Measurements from ENCODE around the gene RUFY3.

Gene RUFY3

GRCh38 chr4:70772929-70773555, 51.3 kb downstream of the RUFY3 start:
- H3K27ac ChIP-seq, result no peak overlapping the region
- TF ChIP-seq ZFX (IDR thresholded peaks at IDR 0.05) (no peak), CTCF (conservative IDR thresholded peaks at IDR 0.05) (no peak)

- H3K27ac ChIP-seq, result peak overlapping the region; percentile 23; the same call in 1 of the 2 replicates
- TF ChIP-seq ZFX (IDR thresholded peaks at IDR 0.05) (no peak), CTCF (conservative IDR thresholded peaks at IDR 0.05) (no peak)
Observed at GRCh38 chr4:70778888-70779422, 57.2 kb downstream of the RUFY3 start.

- TF ChIP-seq CTCF (conservative IDR thresholded peaks at IDR 0.05) (no peak), ZFX (IDR thresholded peaks at IDR 0.05) (no peak)
- H3K27ac ChIP-seq, result no peak overlapping the region
Observed at GRCh38 chr4:70783096-70783495, 61.3 kb downstream of the RUFY3 start.

GRCh38 chr4:70787496-70787895, 65.7 kb downstream of the RUFY3 start:
- TF ChIP-seq CTCF (conservative IDR thresholded peaks at IDR 0.05), result no peak
- no peak for TF ChIP-seq ZFX (IDR thresholded peaks at IDR 0.05)
- H3K27ac ChIP-seq, result no peak overlapping the region

- no peak overlapping the region for H3K27ac ChIP-seq
- TF ChIP-seq CTCF (conservative IDR thresholded peaks at IDR 0.05) (no peak), ZFX (IDR thresholded peaks at IDR 0.05) (no peak)
Observed at GRCh38 chr4:70788733-70789132, 67.0 kb downstream of the RUFY3 start.

- H3K27ac ChIP-seq, result no peak overlapping the region
- no peak for TF ChIP-seq ZFX (IDR thresholded peaks at IDR 0.05)
- no peak for TF ChIP-seq CTCF (conservative IDR thresholded peaks at IDR 0.05)
Observed at GRCh38 chr4:70793626-70794025, 71.9 kb downstream of the RUFY3 start.

- TF ChIP-seq ZFX (IDR thresholded peaks at IDR 0.05), result no peak
- no peak overlapping the region for H3K27ac ChIP-seq
Observed at GRCh38 chr4:70801265-70801809, 79.6 kb downstream of the RUFY3 start.
